HepG2 (cell line): ENCODE data around the gene ATE1. TPM values are rescaled to one million over a fixed set of nuclear protein-coding genes. Genes with fewer than 3 reads are reported as not detected.

Experiments
- CEBPB ChIP-seq: IDR thresholded peaks from 2 replicates; pipeline ENCODE4 v1.6.1; 2011; ENCODE audit warnings: low read depth, low read length, improper control_type of control experiment, borderline replicate concordance
- ELF3 ChIP-seq: IDR thresholded peaks from 2 replicates; pipeline ENCODE4 v1.6.1; 2016; ENCODE audit warnings: missing genetic modification reagents, missing compliant biosample characterization
- GFI1 ChIP-seq: sonication (generic); formaldehyde crosslinking; IDR thresholded peaks from 2 replicates; pipeline ENCODE4 v1.5.0; 2020; ENCODE audit warnings: missing genetic modification reagents, mild to moderate bottlenecking, borderline replicate concordance
- GPN1 ChIP-seq: sonication (generic); formaldehyde crosslinking; IDR thresholded peaks from 2 replicates; pipeline ENCODE4 v1.5.1; 2020; ENCODE audit warnings: missing genetic modification reagents, borderline replicate concordance
- HNRNPK ChIP-seq: fragments of 200-400 bp; formaldehyde crosslinking; IDR thresholded peaks from 2 replicates; pipeline ENCODE4 v1.6.1; 2018; ENCODE audit warnings: low read length, low read depth, moderate library complexity, mild to moderate bottlenecking; ENCODE audit not compliant: poor library complexity, severe bottlenecking
- KMT2B ChIP-seq: IDR thresholded peaks from 2 replicates; pipeline ENCODE4 v1.6.1; 2016; ENCODE audit warnings: missing genetic modification reagents, missing compliant biosample characterization
- MIER2 ChIP-seq: IDR thresholded peaks from 2 replicates; pipeline ENCODE4 v1.6.1; 2016; ENCODE audit warnings: missing biosample characterization, missing genetic modification reagents
- MTA3 ChIP-seq: sonication (generic); formaldehyde crosslinking; IDR thresholded peaks from 2 replicates; pipeline ENCODE4 v1.4.0; 2020; ENCODE audit warnings: missing genetic modification reagents
- NRL ChIP-seq: sonication (generic); formaldehyde crosslinking; IDR thresholded peaks from 2 replicates; pipeline ENCODE4 v1.5.0; 2020; ENCODE audit warnings: missing genetic modification reagents, mild to moderate bottlenecking, moderate library complexity, borderline replicate concordance
- PRMT3 ChIP-seq: sonication (generic); formaldehyde crosslinking; IDR thresholded peaks from 2 replicates; pipeline ENCODE4 v1.8.1; 2022; ENCODE audit warnings: low read depth, mild to moderate bottlenecking, moderate library complexity, missing genetic modification reagents, borderline replicate concordance
- YEATS4 ChIP-seq: sonication (generic); formaldehyde crosslinking; IDR thresholded peaks from 2 replicates; pipeline ENCODE4 v1.4.0; 2020; ENCODE audit warnings: missing genetic modification reagents, borderline replicate concordance
- ZBTB3 ChIP-seq: sonication (generic); formaldehyde crosslinking; IDR thresholded peaks from 2 replicates; pipeline ENCODE4 v1.4.0; 2020; ENCODE audit warnings: low read depth, mild to moderate bottlenecking, moderate library complexity, missing genetic modification reagents, borderline replicate concordance
- ZBTB38 ChIP-seq: sonication (generic); formaldehyde crosslinking; IDR thresholded peaks from 2 replicates; pipeline ENCODE4 v1.5.1; 2020; ENCODE audit warnings: mild to moderate bottlenecking, missing genetic modification reagents
- ZNF136 ChIP-seq: sonication (generic); formaldehyde crosslinking; IDR thresholded peaks from 2 replicates; pipeline ENCODE4 v1.8.1; 2022; ENCODE audit warnings: low read depth, mild to moderate bottlenecking, moderate library complexity, missing genetic modification reagents
- ZNF317 ChIP-seq: sonication (generic); formaldehyde crosslinking; IDR thresholded peaks from 2 replicates; pipeline ENCODE4 v1.5.0; 2020; ENCODE audit warnings: mild to moderate bottlenecking, missing genetic modification reagents
- ZNF337 ChIP-seq: sonication (generic); formaldehyde crosslinking; IDR thresholded peaks from 2 replicates; pipeline ENCODE4 v1.5.1; 2020; ENCODE audit warnings: missing genetic modification reagents, low read depth, mild to moderate bottlenecking, borderline replicate concordance
- polyA plus RNA-seq, 8 experiments: library from polyadenylated mRNA; depleted of rRNA in 3 of 8; stranded (reverse) in 7 of 8; unstranded in 1 of 8; fragments of >200 nt; fragmentation: Illumina TruSeq in 4 of 8; extraction: Trizol in 4 of 8; gene quantifications; 2 replicates each; pipeline versions ENCODE4 v1.2.1 to v1.2.3, GENCODE V29; 2011 to 2016; ENCODE audit warnings: low read depth in 4 of 8, missing spikeins in 1 of 8, mixed read lengths in 1 of 8; ENCODE audit not compliant: insufficient read depth in 1 of 8
- total RNA-seq, 5 experiments: library from RNA; depleted of rRNA; stranded (reverse); fragments of >200 nt; fragmentation: Illumina TruSeq; extraction: Trizol; gene quantifications; 2 replicates each; pipeline ENCODE4 v1.2.3, GENCODE V29; 2016; ENCODE audit warnings: low read depth in 1 of 5
- TF ChIP-seq, protein P1 (sequence below): sonication (generic); formaldehyde crosslinking; IDR thresholded peaks from 2 replicates; pipeline ENCODE4 v1.4.0; 2020; ENCODE audit warnings: missing genetic modification reagents
- TF ChIP-seq, protein P2 (sequence below): sonication (generic); formaldehyde crosslinking; IDR thresholded peaks from 2 replicates; pipeline ENCODE4 v1.8.0; 2022; ENCODE audit warnings: missing genetic modification reagents, mild to moderate bottlenecking, borderline replicate concordance
- TF ChIP-seq, protein P3 (sequence below): sonication (generic); formaldehyde crosslinking; IDR thresholded peaks from 2 replicates; pipeline ENCODE4 v1.5.0; 2020; ENCODE audit warnings: mild to moderate bottlenecking, missing genetic modification reagents
- TF ChIP-seq, protein P4 (sequence below): sonication (generic); formaldehyde crosslinking; IDR thresholded peaks from 2 replicates; pipeline ENCODE4 v1.5.1; 2020; ENCODE audit warnings: missing genetic modification reagents, mild to moderate bottlenecking, borderline replicate concordance
- TF ChIP-seq, protein P5 (sequence below): sonication (generic); formaldehyde crosslinking; IDR thresholded peaks from 2 replicates; pipeline ENCODE4 v1.5.0; 2020; ENCODE audit warnings: mild to moderate bottlenecking, missing genetic modification reagents

The ATE1 gene
- total and polyA plus RNA-seq, 2 of the 13 experiments (the other 11 are each of a cell fraction or from before 2014, with no cell fraction given) = 17.5 to 42.2 TPM

DNA sequence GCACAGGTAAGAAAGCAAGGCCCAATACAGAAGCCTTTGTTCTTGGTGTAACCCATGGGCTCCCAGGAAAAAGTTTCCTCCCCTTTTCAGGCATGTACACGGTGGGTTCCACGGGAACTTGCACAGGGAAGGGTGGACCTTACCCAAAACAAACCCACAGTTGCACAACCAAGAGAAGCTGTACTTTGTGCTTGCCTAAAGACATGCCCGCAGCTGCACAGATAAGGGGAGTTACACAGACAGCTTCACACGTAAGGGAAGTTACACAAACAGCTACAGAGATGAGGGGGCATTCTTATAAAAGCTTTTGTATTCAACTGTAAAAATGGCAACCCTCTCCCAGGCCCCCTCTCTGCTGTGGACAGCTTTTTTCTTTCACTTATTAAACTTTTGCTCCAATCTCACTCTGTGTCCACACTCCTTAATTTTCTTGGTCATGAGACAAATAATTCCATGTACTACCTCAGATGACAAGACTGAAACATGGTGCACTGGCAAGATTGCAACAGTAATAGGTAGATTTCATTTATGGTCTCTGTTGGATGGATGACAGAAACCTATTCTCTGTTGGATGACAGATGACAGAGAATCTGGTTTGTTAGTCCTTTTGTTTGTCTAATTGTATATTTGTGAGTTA, 72.9 kb downstream of the ATE1 start (continued):
- TF ChIP-seq, protein P1, sequence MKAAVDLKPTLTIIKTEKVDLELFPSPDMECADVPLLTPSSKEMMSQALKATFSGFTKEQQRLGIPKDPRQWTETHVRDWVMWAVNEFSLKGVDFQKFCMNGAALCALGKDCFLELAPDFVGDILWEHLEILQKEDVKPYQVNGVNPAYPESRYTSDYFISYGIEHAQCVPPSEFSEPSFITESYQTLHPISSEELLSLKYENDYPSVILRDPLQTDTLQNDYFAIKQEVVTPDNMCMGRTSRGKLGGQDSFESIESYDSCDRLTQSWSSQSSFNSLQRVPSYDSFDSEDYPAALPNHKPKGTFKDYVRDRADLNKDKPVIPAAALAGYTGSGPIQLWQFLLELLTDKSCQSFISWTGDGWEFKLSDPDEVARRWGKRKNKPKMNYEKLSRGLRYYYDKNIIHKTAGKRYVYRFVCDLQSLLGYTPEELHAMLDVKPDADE (CRISPR knock-in tag) = no peak
- TF ChIP-seq, protein P2, sequence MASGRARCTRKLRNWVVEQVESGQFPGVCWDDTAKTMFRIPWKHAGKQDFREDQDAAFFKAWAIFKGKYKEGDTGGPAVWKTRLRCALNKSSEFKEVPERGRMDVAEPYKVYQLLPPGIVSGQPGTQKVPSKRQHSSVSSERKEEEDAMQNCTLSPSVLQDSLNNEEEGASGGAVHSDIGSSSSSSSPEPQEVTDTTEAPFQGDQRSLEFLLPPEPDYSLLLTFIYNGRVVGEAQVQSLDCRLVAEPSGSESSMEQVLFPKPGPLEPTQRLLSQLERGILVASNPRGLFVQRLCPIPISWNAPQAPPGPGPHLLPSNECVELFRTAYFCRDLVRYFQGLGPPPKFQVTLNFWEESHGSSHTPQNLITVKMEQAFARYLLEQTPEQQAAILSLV (CRISPR knock-in tag) = 0 out of 2 replicates have a peak, but pooled peaks have one; percentile 33
- TF ChIP-seq ELF3 (peak; percentile 78), NRL (CRISPR knock-in tag) (no peak), CEBPB (peak; percentile 97), HNRNPK (no peak), ZBTB38 (CRISPR knock-in tag) (no peak), PRMT3 (CRISPR knock-in tag) (no peak), ZBTB3 (no peak), MIER2 (CRISPR knock-in tag) (peak; percentile 27; the same call in 1 of the 2 replicates), ZNF136 (no peak), KMT2B (CRISPR knock-in tag) (0 out of 2 replicates have a peak, but pooled peaks have one; percentile 51), ZNF317 (CRISPR knock-in tag) (no peak), GFI1 (CRISPR knock-in tag) (peak; percentile 76; the same call in 1 of the 2 replicates), YEATS4 (no peak), ZNF337 (CRISPR knock-in tag) (no peak), MTA3 (CRISPR knock-in tag) (no peak), GPN1 (CRISPR knock-in tag) (no peak)
- TF ChIP-seq, protein P3, sequence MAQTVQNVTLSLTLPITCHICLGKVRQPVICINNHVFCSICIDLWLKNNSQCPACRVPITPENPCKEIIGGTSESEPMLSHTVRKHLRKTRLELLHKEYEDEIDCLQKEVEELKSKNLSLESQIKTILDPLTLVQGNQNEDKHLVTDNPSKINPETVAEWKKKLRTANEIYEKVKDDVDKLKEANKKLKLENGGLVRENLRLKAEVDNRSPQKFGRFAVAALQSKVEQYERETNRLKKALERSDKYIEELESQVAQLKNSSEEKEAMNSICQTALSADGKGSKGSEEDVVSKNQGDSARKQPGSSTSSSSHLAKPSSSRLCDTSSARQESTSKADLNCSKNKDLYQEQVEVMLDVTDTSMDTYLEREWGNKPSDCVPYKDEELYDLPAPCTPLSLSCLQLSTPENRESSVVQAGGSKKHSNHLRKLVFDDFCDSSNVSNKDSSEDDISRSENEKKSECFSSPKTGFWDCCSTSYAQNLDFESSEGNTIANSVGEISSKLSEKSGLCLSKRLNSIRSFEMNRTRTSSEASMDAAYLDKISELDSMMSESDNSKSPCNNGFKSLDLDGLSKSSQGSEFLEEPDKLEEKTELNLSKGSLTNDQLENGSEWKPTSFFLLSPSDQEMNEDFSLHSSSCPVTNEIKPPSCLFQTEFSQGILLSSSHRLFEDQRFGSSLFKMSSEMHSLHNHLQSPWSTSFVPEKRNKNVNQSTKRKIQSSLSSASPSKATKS = no peak
- TF ChIP-seq, protein P4, sequence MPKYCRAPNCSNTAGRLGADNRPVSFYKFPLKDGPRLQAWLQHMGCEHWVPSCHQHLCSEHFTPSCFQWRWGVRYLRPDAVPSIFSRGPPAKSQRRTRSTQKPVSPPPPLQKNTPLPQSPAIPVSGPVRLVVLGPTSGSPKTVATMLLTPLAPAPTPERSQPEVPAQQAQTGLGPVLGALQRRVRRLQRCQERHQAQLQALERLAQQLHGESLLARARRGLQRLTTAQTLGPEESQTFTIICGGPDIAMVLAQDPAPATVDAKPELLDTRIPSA (CRISPR knock-in tag) = no peak
- TF ChIP-seq, protein P5, sequence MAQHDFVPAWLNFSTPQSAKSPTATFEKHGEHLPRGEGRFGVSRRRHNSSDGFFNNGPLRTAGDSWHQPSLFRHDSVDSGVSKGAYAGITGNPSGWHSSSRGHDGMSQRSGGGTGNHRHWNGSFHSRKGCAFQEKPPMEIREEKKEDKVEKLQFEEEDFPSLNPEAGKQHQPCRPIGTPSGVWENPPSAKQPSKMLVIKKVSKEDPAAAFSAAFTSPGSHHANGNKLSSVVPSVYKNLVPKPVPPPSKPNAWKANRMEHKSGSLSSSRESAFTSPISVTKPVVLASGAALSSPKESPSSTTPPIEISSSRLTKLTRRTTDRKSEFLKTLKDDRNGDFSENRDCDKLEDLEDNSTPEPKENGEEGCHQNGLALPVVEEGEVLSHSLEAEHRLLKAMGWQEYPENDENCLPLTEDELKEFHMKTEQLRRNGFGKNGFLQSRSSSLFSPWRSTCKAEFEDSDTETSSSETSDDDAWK = no peak
